ENCODE measurements around the gene JADE2.

Gene JADE2

GRCh38 chr5:134524272-134524825 is 1.1 kb upstream of the JADE2 start (continued):
- TF ChIP-seq ZBTB20 (tag by site-specific recombination; IDR thresholded peaks at IDR 0.05) (peak; percentile 61), ZNF549 (tag by site-specific recombination; IDR thresholded peaks at IDR 0.05) (no peak), REPIN1 (tag by site-specific recombination; IDR thresholded peaks at IDR 0.05; ENCODE audit: low read depth) (no peak), ZNF501 (tag by site-specific recombination; IDR thresholded peaks at IDR 0.05) (peak; percentile 85; the same call in 1 of the 2 replicates), ZNF140 (tag by site-specific recombination; IDR thresholded peaks at IDR 0.05) (no peak), ZNF324 (tag by site-specific recombination; IDR thresholded peaks at IDR 0.05) (peak; percentile 67; the same call in 1 of the 2 replicates), ZNF341 (tag by site-specific recombination; IDR thresholded peaks at IDR 0.05; ENCODE audit: low read depth) (peak; percentile 94), PRDM4 (tag by site-specific recombination; IDR thresholded peaks at IDR 0.05) (no peak; the same call in none of the 2 replicates), OVOL3 (tag by site-specific recombination; IDR thresholded peaks at IDR 0.05) (no peak), ZNF214 (tag by site-specific recombination; IDR thresholded peaks at IDR 0.05; ENCODE audit: borderline replicate concordance) (no peak), ZNF660 (tag by site-specific recombination; IDR thresholded peaks at IDR 0.05) (no peak), TSHZ1 (tag by site-specific recombination; IDR thresholded peaks at IDR 0.05; ENCODE audit: borderline replicate concordance) (peak; percentile 8; the same call in 1 of the 2 replicates), ZXDB (tag by site-specific recombination; IDR thresholded peaks at IDR 0.05) (peak; percentile 78), PRDM2 (tag by site-specific recombination; IDR thresholded peaks at IDR 0.05; ENCODE audit: borderline replicate concordance) (no peak), ZSCAN23 (tag by site-specific recombination; IDR thresholded peaks at IDR 0.05) (no peak), ZBTB26 (tag by site-specific recombination; optimal IDR thresholded peaks at IDR 0.05) (peak; percentile 64), ZNF610 (tag by site-specific recombination; IDR thresholded peaks at IDR 0.05; ENCODE audit: borderline replicate concordance) (peak; percentile 67; the same call in 1 of the 2 replicates), ZNF155 (tag by site-specific recombination; IDR thresholded peaks at IDR 0.05) (no peak), OSR2 (tag by site-specific recombination; IDR thresholded peaks at IDR 0.05) (no peak), ZNF37A (tag by site-specific recombination; IDR thresholded peaks at IDR 0.05) (no peak)
- TF ChIP-seq, protein P1, sequence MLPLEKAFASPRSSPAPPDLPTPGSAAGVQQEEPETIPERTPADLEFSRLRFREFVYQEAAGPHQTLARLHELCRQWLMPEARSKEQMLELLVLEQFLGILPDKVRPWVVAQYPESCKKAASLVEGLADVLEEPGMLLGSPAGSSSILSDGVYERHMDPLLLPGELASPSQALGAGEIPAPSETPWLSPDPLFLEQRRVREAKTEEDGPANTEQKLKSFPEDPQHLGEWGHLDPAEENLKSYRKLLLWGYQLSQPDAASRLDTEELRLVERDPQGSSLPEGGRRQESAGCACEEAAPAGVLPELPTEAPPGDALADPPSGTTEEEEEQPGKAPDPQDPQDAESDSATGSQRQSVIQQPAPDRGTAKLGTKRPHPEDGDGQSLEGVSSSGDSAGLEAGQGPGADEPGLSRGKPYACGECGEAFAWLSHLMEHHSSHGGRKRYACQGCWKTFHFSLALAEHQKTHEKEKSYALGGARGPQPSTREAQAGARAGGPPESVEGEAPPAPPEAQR (tag by site-specific recombination; IDR thresholded peaks at IDR 0.05), result no peak
- TF ChIP-seq, protein P2, sequence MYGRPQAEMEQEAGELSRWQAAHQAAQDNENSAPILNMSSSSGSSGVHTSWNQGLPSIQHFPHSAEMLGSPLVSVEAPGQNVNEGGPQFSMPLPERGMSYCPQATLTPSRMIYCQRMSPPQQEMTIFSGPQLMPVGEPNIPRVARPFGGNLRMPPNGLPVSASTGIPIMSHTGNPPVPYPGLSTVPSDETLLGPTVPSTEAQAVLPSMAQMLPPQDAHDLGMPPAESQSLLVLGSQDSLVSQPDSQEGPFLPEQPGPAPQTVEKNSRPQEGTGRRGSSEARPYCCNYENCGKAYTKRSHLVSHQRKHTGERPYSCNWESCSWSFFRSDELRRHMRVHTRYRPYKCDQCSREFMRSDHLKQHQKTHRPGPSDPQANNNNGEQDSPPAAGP (tag by site-specific recombination; IDR thresholded peaks at IDR 0.05), result peak; percentile 71
